Measurements from ENCODE around the gene ADH6.
A peak's percentile ranks its signal among the peaks of the same experiment; 100 is the strongest.
"Not testable (repeated sequence)": the region's sequence is repeated elsewhere in the genome, so short reads cannot be mapped to it uniquely, and the experiment has no call there.

The ADH6 gene

GRCh38 chr4:99207911-99208718 lies 10.9 kb downstream of the ADH6 start:
- Histone ChIP-seq H3K36me3 (replicated peaks) (no peaks in the 10 kb centered on the region), H3K4me3 (no peak overlapping the region), H3K9me3 (no peaks in the 10 kb centered on the region), H3K27me3 (ENCODE audit: low read depth) (no peaks in the 10 kb centered on the region), H3K4me1 (peaks cover 30% of the 10 kb centered on the region)
- no peak for DNase-seq (ENCODE audit: low spot score in 2 of 2)
- in situ Hi-C loops (cut with MboI; ENCODE audit: low sequenced_read_pairs) = no loop called here

GRCh38 chr4:99207069-99207743 lies 11.8 kb downstream of the ADH6 start:
- no peak overlapping the region for H3K4me3 ChIP-seq
- peaks cover 30% of the 10 kb centered on the region for H3K4me1 ChIP-seq
- no peaks in the 10 kb centered on the region for H3K9me3 ChIP-seq
- in situ Hi-C loops (cut with MboI; ENCODE audit: low sequenced_read_pairs) = no loop called here
- peak in 1 of 2 experiments; percentile 63 for DNase-seq (ENCODE audit: low spot score in 2 of 2)
- H3K27me3 ChIP-seq (ENCODE audit: low read depth) = no peaks in the 10 kb centered on the region
- no peaks in the 10 kb centered on the region for H3K36me3 ChIP-seq (replicated peaks)

GRCh38 chr4:99205153-99205979 lies 13.7 kb downstream of the ADH6 start:
- Histone ChIP-seq H3K27me3 (ENCODE audit: low read depth) (no peaks in the 10 kb centered on the region), H3K4me3 (no peak overlapping the region), H3K4me1 (peaks cover 30% of the 10 kb centered on the region), H3K36me3 (replicated peaks) (no peaks in the 10 kb centered on the region), H3K9me3 (no peaks in the 10 kb centered on the region)
- in situ Hi-C loops (cut with MboI; ENCODE audit: low sequenced_read_pairs) = no loop called here
- DNase-seq (ENCODE audit: low spot score in 2 of 2) = peak; percentile 82 to 99

GRCh38 chr4:99202536-99202935 lies 16.5 kb downstream of the ADH6 start:
- Histone ChIP-seq H3K4me1 (peaks cover 30% of the 10 kb centered on the region), H3K9me3 (no peaks in the 10 kb centered on the region), H3K27me3 (ENCODE audit: low read depth) (no peaks in the 10 kb centered on the region), H3K36me3 (replicated peaks) (no peaks in the 10 kb centered on the region), H3K4me3 (no peak overlapping the region)
- no peak for DNase-seq (ENCODE audit: low spot score in 2 of 2)
- in situ Hi-C loops (cut with MboI; ENCODE audit: low sequenced_read_pairs) = no loop called here

- in situ Hi-C loops (cut with MboI; ENCODE audit: low sequenced_read_pairs) = no loop called here
- Histone ChIP-seq H3K9me3 (no peaks in the 10 kb centered on the region), H3K36me3 (replicated peaks) (no peaks in the 10 kb centered on the region), H3K4me1 (peaks cover 25% of the 10 kb centered on the region), H3K4me3 (no peak overlapping the region), H3K27me3 (ENCODE audit: low read depth) (no peaks in the 10 kb centered on the region)
- DNase-seq (ENCODE audit: low spot score in 2 of 2) = no peak
Observed at GRCh38 chr4:99202094-99202493, 17.0 kb downstream of the ADH6 start.

GRCh38 chr4:99201690-99202089 lies 17.4 kb downstream of the ADH6 start:
- DNase-seq (ENCODE audit: low spot score in 2 of 2) = no peak
- H3K4me3 ChIP-seq = no peak overlapping the region
- no peaks in the 10 kb centered on the region for H3K9me3 ChIP-seq
- H3K27me3 ChIP-seq (ENCODE audit: low read depth) = no peaks in the 10 kb centered on the region
- H3K4me1 ChIP-seq = peaks cover 21% of the 10 kb centered on the region
- in situ Hi-C loops (cut with MboI; ENCODE audit: low sequenced_read_pairs) = no loop called here
- H3K36me3 ChIP-seq (replicated peaks) = no peaks in the 10 kb centered on the region

GRCh38 chr4:99200138-99200537 lies 18.9 kb downstream of the ADH6 start:
- H3K36me3 ChIP-seq (replicated peaks) = no peaks in the 10 kb centered on the region
- in situ Hi-C loops (cut with MboI; ENCODE audit: low sequenced_read_pairs) = no loop called here
- H3K27me3 ChIP-seq (ENCODE audit: low read depth) = no peaks in the 10 kb centered on the region
- H3K4me3 ChIP-seq = no peak overlapping the region
- no peaks in the 10 kb centered on the region for H3K9me3 ChIP-seq
- DNase-seq (ENCODE audit: low spot score in 2 of 2) = no peak
- H3K4me1 ChIP-seq = peaks cover 8% of the 10 kb centered on the region

DNA sequence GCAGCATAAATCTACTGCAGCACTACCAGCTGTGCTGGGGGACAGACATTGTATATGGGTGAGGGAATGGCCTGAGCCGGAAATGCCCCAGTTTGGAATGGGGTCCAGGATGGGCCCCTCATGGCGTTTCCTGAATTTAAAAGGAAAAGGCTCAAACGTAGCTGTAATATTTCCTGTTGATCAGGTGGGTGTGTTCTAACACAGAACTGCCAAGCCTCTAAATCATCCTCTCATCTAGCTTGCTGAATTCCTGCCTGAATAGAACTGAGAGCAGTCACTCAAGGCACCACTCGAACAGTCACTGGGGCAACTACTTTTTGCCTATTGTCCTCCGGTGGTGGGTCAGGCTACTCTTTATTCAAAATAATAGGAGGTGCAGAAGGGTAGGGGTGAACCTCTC lies 28.7 kb downstream of the ADH6 start:
- Histone ChIP-seq H3K27me3 (ENCODE audit: low read depth) (no peaks in the 10 kb centered on the region), H3K36me3 (replicated peaks) (no peaks in the 10 kb centered on the region), H3K4me1 (no peaks in the 10 kb centered on the region), H3K9me3 (no peaks in the 10 kb centered on the region), H3K4me3 (no peak overlapping the region)
- in situ Hi-C loops (cut with MboI; ENCODE audit: low sequenced_read_pairs) = no loop called here
- DNase-seq (ENCODE audit: low spot score in 2 of 2) = no peak

DNA sequence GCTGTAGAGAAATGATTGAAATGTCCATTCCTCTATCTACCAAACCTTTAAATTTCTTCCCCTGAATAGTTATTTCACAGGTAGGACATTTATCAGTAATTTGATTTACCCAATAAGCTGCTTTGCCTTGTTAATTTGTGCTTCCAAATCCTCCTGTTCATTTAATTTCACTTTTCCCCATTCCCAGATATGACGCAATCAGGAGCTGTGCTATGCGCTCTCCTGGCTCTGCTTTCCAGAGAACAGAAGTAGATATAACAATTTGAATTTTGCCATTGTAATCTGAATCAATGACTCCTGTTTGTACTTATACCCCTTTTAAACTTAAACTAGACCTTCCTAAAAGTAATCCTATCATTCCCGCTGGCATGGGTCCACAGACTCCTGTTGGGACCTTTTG lies 29.1 kb downstream of the ADH6 start:
- DNase-seq (ENCODE audit: low spot score in 2 of 2); H3K4me1 ChIP-seq; H3K27me3 ChIP-seq (ENCODE audit: low read depth); H3K9me3 ChIP-seq; H3K36me3 ChIP-seq (replicated peaks); H3K4me3 ChIP-seq; in situ Hi-C loops (cut with MboI; ENCODE audit: low sequenced_read_pairs): not testable (repeated sequence)

GRCh38 chr4:99186029-99186428 lies 33.0 kb downstream of the ADH6 start:
- H3K4me1 ChIP-seq = no peaks in the 10 kb centered on the region
- no peaks in the 10 kb centered on the region for H3K36me3 ChIP-seq (replicated peaks)
- DNase-seq (ENCODE audit: low spot score in 2 of 2) = no peak
- in situ Hi-C loops (cut with MboI; ENCODE audit: low sequenced_read_pairs) = no loop called here
- H3K9me3 ChIP-seq = 0 out of 2 replicates have a peak, but pooled peaks cover 3% of the 10 kb centered on the region
- no peak overlapping the region for H3K4me3 ChIP-seq
- no peaks in the 10 kb centered on the region for H3K27me3 ChIP-seq (ENCODE audit: low read depth)

DNA sequence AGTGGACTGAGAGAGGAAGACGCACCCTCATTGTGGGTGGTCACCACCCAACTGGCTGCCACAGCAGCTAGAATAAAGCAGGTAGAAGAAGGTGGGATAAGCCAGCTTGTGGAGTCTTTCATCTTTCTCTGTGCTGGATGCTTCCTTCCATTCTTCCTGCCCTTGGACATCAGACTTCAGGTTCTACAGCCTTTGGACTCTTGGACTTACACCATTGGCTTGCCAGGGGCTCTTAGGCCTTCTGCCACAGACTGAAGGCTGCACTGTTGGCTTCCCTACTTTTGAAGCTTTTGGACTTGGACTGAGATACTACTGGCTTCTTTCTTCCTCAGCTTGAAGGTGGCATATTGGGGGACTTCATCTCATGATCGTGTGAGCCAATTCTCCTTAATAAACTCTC lies 33.5 kb downstream of the ADH6 start:
- H3K27me3 ChIP-seq (ENCODE audit: low read depth) = no peaks in the 10 kb centered on the region
- DNase-seq (ENCODE audit: low spot score in 2 of 2) = no peak
- H3K9me3 ChIP-seq = 0 out of 2 replicates have a peak, but pooled peaks cover 3% of the 10 kb centered on the region
- no peaks in the 10 kb centered on the region for H3K4me1 ChIP-seq
- in situ Hi-C loops (cut with MboI; ENCODE audit: low sequenced_read_pairs) = no loop called here
- no peaks in the 10 kb centered on the region for H3K36me3 ChIP-seq (replicated peaks)
- no peak overlapping the region for H3K4me3 ChIP-seq

- no peaks in the 10 kb centered on the region for H3K27me3 ChIP-seq (ENCODE audit: low read depth)
- H3K9me3 ChIP-seq = 0 out of 2 replicates have a peak, but pooled peaks cover 3% of the 10 kb centered on the region
- in situ Hi-C loops (cut with MboI; ENCODE audit: low sequenced_read_pairs) = no loop called here
- no peaks in the 10 kb centered on the region for H3K36me3 ChIP-seq (replicated peaks)
- no peak for DNase-seq (ENCODE audit: low spot score in 2 of 2)
- H3K4me1 ChIP-seq = no peaks in the 10 kb centered on the region
- H3K4me3 ChIP-seq = no peak overlapping the region
Observed at GRCh38 chr4:99180382-99181070, 38.5 kb downstream of the ADH6 start.

GRCh38 chr4:99179626-99180025 lies 39.4 kb downstream of the ADH6 start:
- DNase-seq (ENCODE audit: low spot score in 2 of 2) = no peak
- no peaks in the 10 kb centered on the region for H3K36me3 ChIP-seq (replicated peaks)
- H3K9me3 ChIP-seq = no peaks in the 10 kb centered on the region
- H3K27me3 ChIP-seq (ENCODE audit: low read depth) = no peaks in the 10 kb centered on the region
- in situ Hi-C loops (cut with MboI; ENCODE audit: low sequenced_read_pairs) = no loop called here
- no peak overlapping the region for H3K4me3 ChIP-seq
- no peaks in the 10 kb centered on the region for H3K4me1 ChIP-seq

All from HAP-1 (cell line).